Activated naive CD4-positive, alpha-beta T cell treated with anti-CD3 and anti-CD28 coated beads, Interleukin-2, amount 50 U/mL, for 24 hours (primary cell): ENCODE results near the gene LMNTD2.
A peak's percentile ranks its signal among the peaks of the same experiment; 100 is the strongest.

Source experiments
- H3K27ac Mint-ChIP-seq: one replicate; pipeline ENCODE4 v1.8.0; 2021; ENCODE audit warnings: mild to moderate bottlenecking, mixed read lengths
- H3K27me3 Mint-ChIP-seq: one replicate; pipeline ENCODE4 v1.8.0; 2021; ENCODE audit warnings: mixed read lengths
- H3K36me3 Mint-ChIP-seq: one replicate; pipeline ENCODE4 v1.8.0; 2021; ENCODE audit warnings: mixed read lengths
- H3K4me1 Mint-ChIP-seq: one replicate; pipeline ENCODE4 v1.8.0; 2021; ENCODE audit warnings: mixed read lengths
- H3K4me3 Mint-ChIP-seq: one replicate; pipeline ENCODE4 v1.8.0; 2021; ENCODE audit warnings: mild to moderate bottlenecking, mixed read lengths
- H3K9me3 Mint-ChIP-seq: one replicate; pipeline ENCODE4 v1.8.0; 2021; ENCODE audit warnings: mixed read lengths

Gene LMNTD2

GRCh38 chr11:563066-563811, 2.7 kb upstream of the LMNTD2 start:
- H3K36me3 Mint-ChIP-seq, result no peaks in the 10 kb centered on the region
- H3K4me1 Mint-ChIP-seq, result peaks cover 17% of the 10 kb centered on the region
- no peak overlapping the region for H3K4me3 Mint-ChIP-seq
- H3K27ac Mint-ChIP-seq, result no peak overlapping the region
- no peaks in the 10 kb centered on the region for H3K27me3 Mint-ChIP-seq
- no peaks in the 10 kb centered on the region for H3K9me3 Mint-ChIP-seq

- Mint-ChIP-seq H3K27ac (no peak overlapping the region), H3K4me3 (peak overlapping the region; percentile 91), H3K4me1 (peaks cover 17% of the 10 kb centered on the region), H3K9me3 (no peaks in the 10 kb centered on the region), H3K27me3 (no peaks in the 10 kb centered on the region), H3K36me3 (no peaks in the 10 kb centered on the region)
These were observed 1.6 kb upstream of the LMNTD2 start for GRCh38 chr11:562046-562645.

GRCh38 chr11:561148-562003, 838 bp upstream of the LMNTD2 start:
- H3K4me1 Mint-ChIP-seq, result peaks cover 17% of the 10 kb centered on the region
- peak overlapping the region; percentile 91 for H3K4me3 Mint-ChIP-seq
- no peaks in the 10 kb centered on the region for H3K9me3 Mint-ChIP-seq
- no peaks in the 10 kb centered on the region for H3K27me3 Mint-ChIP-seq
- H3K27ac Mint-ChIP-seq, result peak overlapping the region; percentile 59
- no peaks in the 10 kb centered on the region for H3K36me3 Mint-ChIP-seq

GRCh38 chr11:559712-560304, 730 bp downstream of the LMNTD2 start:
- H3K9me3 Mint-ChIP-seq, result no peaks in the 10 kb centered on the region
- H3K27ac Mint-ChIP-seq, result peak overlapping the region; percentile 9
- H3K4me3 Mint-ChIP-seq, result peak overlapping the region; percentile 62
- H3K27me3 Mint-ChIP-seq, result no peaks in the 10 kb centered on the region
- no peaks in the 10 kb centered on the region for H3K36me3 Mint-ChIP-seq
- peaks cover 17% of the 10 kb centered on the region for H3K4me1 Mint-ChIP-seq

GRCh38 chr11:559020-559620, 1.4 kb downstream of the LMNTD2 start:
- H3K4me3 Mint-ChIP-seq, result no peak overlapping the region
- H3K27ac Mint-ChIP-seq, result no peak overlapping the region

GRCh38 chr11:558503-558902, 2.0 kb downstream of the LMNTD2 start:
- Mint-ChIP-seq H3K36me3 (no peaks in the 10 kb centered on the region), H3K4me1 (peaks cover 17% of the 10 kb centered on the region), H3K4me3 (no peak overlapping the region), H3K27ac (no peak overlapping the region), H3K27me3 (no peaks in the 10 kb centered on the region), H3K9me3 (no peaks in the 10 kb centered on the region)

More at GRCh38 chr11:559020-559620, 1.4 kb downstream of the LMNTD2 start:
- H3K4me1 Mint-ChIP-seq, result peaks cover 17% of the 10 kb centered on the region
- no peaks in the 10 kb centered on the region for H3K36me3 Mint-ChIP-seq
- no peaks in the 10 kb centered on the region for H3K9me3 Mint-ChIP-seq
- H3K27me3 Mint-ChIP-seq, result no peaks in the 10 kb centered on the region

GRCh38 chr11:557328-558132, 3.0 kb downstream of the LMNTD2 start:
- H3K4me3 Mint-ChIP-seq, result no peak overlapping the region
- H3K9me3 Mint-ChIP-seq, result no peaks in the 10 kb centered on the region
- no peaks in the 10 kb centered on the region for H3K36me3 Mint-ChIP-seq

GRCh38 chr11:556662-557256, 3.8 kb downstream of the LMNTD2 start:
- Mint-ChIP-seq H3K27me3 (no peaks in the 10 kb centered on the region), H3K4me1 (peaks cover 15% of the 10 kb centered on the region), H3K36me3 (no peaks in the 10 kb centered on the region), H3K4me3 (no peak overlapping the region), H3K9me3 (no peaks in the 10 kb centered on the region), H3K27ac (no peak overlapping the region)

More at GRCh38 chr11:557328-558132, 3.0 kb downstream of the LMNTD2 start:
- H3K4me1 Mint-ChIP-seq, result peaks cover 17% of the 10 kb centered on the region
- no peak overlapping the region for H3K27ac Mint-ChIP-seq
- no peaks in the 10 kb centered on the region for H3K27me3 Mint-ChIP-seq

GRCh38 chr11:555780-556661, 4.5 kb downstream of the LMNTD2 start:
- Mint-ChIP-seq H3K4me1 (peaks cover 10% of the 10 kb centered on the region), H3K36me3 (no peaks in the 10 kb centered on the region), H3K27ac (no peak overlapping the region), H3K27me3 (no peaks in the 10 kb centered on the region), H3K4me3 (no peak overlapping the region), H3K9me3 (no peaks in the 10 kb centered on the region)

GRCh38 chr11:555227-555779, 5.2 kb downstream of the LMNTD2 start:
- Mint-ChIP-seq H3K4me3 (peak overlapping the region; percentile 36), H3K36me3 (no peaks in the 10 kb centered on the region), H3K27ac (no peak overlapping the region), H3K9me3 (no peaks in the 10 kb centered on the region), H3K4me1 (peaks cover 10% of the 10 kb centered on the region), H3K27me3 (no peaks in the 10 kb centered on the region)

- H3K9me3 Mint-ChIP-seq, result no peaks in the 10 kb centered on the region
- H3K27me3 Mint-ChIP-seq, result no peaks in the 10 kb centered on the region
- peaks cover 5% of the 10 kb centered on the region for H3K4me1 Mint-ChIP-seq
- no peaks in the 10 kb centered on the region for H3K36me3 Mint-ChIP-seq
- no peak overlapping the region for H3K27ac Mint-ChIP-seq
- peak overlapping the region; percentile 52 for H3K4me3 Mint-ChIP-seq
These were observed 5.9 kb downstream of the LMNTD2 start for GRCh38 chr11:554428-555226.

- Mint-ChIP-seq H3K27me3 (no peaks in the 10 kb centered on the region), H3K27ac (no peak overlapping the region), H3K4me1 (peaks cover 1% of the 10 kb centered on the region), H3K4me3 (no peak overlapping the region), H3K9me3 (no peaks in the 10 kb centered on the region), H3K36me3 (no peaks in the 10 kb centered on the region)
These were observed 6.6 kb downstream of the LMNTD2 start for GRCh38 chr11:553988-554340.
